HG02884 (cell line): ENCODE data around the gene LMF1.
"Not testable (repeated sequence)": the region's sequence is repeated elsewhere in the genome, so short reads cannot be mapped to it uniquely, and the experiment has no call there.

Experiments used
- ATAC-seq: cut with Tn5 transposase; IDR thresholded peaks from one replicate; pipeline ENCODE4 v1.9.1; 2021; ENCODE audit warnings: mild to moderate bottlenecking, moderate library complexity; ENCODE audit not compliant: unreplicated experiment

LMF1 gene

DNA sequence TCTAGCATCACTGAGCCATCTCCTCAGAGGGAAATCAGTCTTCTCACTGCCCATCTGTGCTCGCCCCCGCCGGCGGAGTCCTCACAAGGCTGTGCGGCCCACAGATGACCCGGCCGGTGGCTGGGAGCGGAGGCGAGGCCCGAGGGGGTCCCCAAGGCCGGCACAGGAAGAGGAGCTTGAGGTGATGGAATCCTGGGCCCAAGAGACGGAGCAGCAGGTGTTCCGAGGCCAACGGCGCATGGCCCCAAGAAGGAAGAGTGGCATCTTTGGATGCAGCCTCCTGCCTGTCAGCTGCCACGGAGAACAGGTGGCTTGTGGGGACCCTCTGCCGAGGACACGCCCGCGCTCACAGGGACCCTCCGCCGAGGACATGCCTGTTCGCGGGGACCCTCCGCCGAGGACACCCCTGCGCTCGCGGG, 97.5 kb downstream of the LMF1 start:
- no peak for ATAC-seq

DNA sequence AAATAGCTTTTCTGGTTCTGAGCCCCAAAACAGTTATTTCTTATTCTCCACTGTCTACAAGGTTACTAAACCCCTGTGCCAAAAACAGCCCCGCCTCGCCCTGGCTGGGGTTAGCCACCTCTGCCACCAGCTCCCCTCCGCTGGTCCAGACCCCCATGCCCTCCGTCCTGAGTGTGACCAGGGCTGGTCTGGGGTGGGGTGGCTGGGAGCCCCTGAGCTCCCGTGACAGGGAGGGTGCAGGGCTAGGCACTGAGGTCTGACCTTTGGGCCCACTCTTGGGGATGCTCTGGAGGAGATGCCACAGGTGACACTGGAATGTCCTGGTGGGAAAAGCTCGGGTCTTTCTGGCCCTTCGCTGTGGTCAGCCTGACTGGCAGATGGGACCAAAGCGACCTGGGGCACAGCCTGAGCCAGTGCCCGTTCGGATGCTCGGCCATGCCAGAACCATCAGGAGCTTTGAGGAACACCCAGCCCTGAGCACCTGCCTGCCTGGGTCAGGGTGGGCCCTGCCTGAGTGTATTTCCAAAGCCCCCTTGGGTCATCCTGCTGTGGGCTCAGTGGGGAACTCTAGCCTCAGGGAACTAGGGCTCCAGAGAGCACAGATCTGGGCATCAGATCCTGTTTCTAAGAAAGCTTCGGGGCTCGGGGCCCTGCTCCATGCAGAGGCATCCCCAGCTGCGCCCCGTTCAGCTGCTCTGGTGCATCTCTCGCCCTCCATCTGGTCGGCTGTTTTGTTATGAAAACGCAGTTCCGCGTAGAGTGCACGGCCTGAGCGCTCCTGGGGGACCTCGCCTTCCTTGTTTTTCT, 98.1 kb downstream of the LMF1 start:
- no peak for ATAC-seq

DNA sequence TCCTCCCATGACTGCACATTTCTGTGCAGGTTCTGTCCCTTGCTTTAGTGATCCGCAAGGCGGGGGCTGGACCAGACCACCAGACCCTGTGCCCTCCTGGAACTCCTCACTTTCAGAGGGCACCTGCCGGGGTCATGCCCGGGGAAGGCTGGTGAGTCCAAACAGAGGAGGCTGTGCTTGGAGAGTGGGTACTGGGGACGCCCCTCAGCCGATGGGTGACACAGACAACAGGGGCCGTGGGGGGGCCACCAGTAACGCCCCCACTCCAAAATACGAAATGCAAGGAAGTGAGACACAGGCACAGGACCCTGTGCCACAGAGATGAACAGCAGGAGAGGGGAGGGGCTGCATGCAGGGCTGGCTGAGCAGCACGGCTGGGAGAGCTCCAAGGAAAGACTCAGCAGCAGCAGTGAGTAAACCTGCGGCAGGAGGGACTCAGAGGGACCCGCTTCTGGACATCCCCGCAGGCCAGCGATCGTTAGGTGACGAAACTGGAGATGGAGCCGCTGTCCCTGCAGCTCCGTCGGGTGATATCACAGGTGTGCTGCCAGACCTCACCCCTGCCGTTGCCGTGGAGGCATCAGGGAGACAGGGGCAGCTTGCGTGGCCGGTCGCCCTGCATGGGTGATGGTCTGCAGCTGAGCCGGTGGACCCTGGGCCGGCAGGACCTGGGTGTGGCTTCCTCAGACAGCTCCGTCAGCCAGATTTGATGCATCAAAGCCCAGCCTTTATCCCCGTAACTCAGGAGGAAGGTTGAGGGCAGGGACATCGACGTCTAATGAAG, 99.0 kb downstream of the LMF1 start:
- no peak for ATAC-seq

DNA sequence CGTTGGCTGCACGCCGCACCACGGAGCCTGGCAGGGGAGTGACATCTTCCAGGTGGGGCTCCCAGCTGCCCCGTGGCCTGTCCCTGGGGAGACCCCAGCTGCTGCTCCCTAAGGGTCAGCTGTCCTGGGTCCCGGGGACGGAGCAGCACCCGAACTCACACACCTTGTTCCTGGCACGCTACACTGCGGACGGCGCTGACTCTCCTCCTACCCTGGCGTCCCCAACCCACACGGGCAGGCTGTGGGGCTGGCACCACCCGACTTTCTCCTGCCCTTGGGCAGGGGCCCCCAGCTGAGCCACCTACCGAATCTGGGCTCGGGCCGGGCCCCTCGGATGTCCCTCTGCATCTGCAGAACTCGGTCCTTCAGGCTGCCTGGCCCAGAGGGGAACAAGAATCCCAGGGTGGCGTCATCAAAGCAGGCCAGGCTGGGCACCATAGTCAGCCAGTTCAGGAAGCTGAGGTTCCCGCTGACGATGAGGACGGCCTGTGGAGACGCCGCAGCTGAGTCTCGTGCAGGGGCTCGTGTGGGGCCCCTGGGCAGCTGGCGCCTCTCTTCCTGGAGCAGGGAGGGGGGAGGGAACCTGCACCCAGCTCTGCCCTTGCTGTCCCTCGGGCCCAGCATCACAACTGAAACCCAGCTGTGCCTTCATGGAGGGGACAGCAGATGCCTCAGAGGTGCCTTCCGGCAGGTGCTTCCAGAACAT, 99.8 kb downstream of the LMF1 start:
- ATAC-seq: no peak

DNA sequence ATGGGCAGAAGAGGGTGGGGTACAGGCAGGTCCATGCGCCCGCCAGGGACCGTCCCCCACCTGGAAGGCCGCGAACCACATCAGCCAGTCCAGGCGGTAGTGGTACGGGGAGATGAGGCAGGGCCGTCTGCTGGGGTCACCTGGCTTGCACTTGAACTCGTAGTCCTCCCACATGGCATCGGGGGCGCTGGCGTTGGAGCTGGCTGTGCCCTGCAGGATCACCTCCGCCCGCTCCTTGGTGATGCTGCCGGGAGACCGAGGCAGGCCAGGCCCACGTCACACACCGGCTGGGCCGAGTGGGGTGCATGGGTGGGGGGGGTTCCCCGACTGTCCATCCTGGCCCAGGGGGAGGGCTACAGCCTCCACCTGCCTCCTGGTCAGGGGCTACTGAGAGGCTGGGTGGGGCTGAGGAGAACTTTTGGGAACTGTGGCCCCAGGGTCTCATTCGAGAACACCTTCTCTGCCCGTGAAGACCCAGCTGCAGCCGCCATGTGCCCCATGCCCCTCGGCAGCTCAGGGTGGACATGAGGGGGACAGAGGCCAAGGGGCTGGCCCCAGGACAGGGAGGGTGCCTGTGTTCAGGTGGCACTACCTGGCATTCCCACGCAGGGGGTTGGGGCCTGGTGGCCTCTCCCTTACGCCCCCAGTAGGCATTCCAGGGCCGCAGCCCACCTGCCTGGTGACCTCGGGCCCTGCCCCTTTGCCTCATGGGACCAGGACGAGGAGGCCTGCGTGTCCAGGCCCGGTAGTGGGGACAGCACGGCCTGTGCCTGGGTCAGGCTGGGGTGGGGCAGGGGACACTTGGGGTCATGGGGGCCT, 100.8 kb downstream of the LMF1 start:
- ATAC-seq: no peak

DNA sequence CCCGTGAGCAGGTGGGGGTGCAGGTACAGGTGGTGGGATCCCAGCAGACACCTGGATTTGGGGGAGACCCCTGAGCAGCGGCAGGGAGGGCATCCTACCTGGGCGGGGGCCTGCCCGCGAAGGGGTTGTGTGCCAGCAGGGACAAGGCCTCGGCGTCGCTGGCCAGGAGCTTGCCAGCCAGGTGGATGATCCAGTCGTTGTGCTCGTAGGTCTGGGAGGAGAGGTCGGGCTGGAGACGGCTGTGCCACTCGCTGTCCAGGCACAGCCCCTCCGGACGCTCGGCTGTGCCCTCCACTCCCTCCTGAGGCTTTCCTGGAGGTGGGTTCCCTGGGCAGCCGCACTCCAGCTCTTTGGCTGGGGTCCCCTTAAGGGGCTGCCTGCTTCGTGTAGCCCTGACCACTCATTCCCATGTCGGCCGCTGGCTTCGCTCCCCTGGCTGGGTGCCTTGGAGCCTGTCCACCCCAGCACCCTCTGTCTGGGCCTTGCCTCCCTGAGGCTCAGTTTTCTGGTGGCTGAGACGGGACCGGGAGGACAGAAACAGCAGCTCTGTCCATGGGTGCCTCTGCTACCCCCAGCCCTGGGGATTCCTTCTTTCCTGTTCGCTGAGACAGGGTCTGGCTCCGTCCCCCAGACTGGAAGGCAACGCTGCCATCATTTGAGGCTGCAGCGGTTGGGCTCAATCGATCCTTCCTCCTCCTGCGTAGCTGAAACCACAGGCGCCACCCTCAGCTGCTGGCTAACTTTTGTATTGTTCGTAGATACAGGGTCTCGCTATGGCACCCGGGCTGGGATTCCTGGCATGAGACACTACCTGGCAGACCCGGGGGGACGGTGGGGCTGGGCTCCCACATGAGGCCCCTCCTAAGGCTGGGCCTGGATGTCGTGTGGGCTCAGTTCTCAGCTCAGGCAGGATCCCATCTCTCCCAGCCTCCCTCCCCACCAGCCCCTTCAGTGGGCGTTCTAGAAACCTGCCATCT, 101.7 kb downstream of the LMF1 start:
- ATAC-seq: no peak

DNA sequence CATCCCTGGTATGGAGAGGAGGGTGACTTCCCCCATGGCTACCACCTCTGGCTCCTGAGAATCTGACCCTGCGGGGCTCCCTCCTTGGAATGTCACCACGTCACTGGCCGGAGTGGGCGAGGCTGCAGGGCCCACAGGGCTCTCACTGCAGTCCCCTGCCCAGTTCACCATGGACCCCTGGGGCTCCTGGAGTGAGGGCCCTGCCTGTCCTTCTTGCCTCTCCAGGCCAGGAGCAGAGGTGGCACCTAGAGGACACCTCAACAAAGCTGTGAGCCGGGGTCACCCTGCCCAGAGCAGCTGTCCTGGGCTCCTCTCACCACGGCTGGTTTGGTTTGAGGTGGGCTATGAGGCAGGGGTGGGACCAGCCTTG, 102.4 kb downstream of the LMF1 start:
- ATAC-seq: no peak

DNA sequence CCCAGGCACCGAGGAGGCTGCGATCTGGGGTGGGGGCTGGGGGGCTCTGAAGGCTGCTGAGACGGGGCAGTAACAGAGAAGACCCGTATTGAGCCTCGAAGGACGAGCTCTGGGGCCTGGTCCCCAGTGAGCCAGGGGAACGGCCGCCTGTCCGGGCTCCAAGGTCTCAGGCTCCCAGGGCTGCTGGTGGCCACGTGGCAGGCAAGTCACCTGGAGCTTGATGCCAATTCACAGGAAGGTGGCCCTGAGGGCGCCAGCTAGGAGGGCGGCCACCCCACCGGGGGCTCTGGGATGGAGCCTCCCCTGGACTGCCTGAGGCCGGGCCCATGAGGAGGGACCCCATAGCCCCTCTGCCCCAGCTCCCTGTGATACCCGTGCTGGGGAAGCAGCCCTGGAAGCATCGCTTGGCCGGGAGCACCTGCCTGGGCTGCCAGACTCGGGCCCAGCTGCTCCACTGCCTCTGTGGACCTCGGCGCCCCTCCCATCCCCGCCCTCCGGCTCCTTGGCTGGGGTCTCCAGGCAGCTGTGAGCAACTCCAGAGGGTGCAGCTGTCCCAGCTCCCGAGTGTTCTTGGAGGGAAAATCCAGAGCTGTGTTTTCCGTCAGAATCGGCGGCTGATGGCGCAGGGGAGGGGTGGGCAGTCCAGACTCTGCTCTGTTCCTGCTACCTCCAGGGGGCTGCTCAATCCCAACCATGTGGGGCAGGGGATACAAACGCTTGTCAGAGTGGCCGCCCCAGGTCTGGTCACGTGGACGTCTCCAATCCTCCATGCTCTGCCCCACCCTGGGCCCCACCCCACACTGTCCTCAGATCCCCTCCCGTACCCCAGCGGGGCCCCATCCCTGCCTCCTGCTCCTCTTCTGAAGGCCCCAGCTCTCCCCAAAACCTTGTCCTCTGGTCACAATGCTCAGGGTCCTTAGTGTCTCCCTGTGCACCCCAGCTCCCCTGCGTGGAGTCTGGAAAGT, 103.1 kb downstream of the LMF1 start:
- no peak for ATAC-seq

DNA sequence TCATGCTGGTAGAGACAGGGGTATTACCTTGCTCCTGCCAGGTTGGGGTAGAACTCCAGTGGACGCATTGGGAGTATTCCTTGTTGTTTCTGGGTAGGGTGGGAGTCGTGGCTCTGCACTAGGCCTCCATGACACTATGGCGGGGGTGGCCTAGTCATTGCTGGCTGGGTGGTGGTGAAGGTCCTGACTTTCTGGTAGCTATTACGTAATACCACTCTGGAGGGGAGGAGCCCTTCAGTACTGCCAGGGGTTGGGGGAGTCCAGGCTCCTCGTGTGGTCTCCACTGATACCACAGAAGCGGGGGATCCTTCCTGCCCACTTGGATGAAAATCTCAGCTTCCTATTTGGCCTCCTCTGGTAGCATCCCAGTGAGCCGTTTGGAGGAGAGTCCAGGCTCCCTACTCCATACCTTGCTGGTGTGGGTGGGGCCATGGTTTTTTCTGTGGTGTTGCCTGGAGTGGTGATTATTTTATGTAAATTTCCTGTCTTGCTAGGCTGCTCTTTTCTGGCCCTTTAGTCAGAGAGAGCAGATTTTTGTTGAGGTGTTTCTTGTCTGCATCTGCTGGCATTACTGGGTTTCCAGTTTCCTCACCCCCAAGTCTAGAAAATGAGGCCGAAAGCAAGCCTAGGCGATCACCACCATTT, 104.4 kb downstream of the LMF1 start:
- ATAC-seq: no peak

DNA sequence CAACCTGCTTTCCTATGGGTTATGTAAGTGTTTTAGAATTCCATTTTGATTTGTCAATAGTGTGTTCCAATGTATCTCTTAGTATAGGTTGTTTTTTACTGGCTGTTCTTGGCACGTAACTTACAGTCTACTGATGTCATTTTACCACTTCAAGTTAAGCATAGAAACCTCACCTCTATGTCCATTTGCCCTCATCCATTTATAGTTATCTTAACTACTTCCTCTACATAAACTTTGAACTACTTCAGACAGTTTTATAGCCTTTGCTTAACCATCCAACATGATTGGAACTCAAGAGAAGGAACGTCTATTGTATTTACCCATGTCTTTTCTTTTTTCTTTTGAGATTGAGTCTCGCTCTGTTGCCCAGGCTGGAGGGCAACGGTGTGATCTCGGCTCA, 105.8 kb downstream of the LMF1 start:
- no peak for ATAC-seq

DNA sequence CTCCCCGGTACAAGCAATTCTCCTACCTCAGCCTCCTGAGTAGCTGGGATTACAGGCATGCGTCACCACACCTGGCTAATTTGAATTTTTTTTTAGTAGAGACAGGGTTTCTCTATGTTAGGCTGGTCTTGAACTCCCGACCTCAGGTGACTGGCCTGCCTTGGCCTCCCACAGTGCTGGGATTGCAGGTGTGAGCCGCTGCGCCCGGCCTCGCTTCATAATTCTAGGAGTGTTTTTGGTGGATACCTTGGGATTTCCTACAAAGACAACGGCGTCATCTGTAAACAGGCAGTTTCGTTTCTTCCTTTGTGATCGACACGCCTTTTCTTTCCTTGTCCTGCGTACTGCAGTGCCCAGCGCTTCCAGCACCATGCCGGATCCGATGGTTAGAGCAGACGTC, 109.3 kb downstream of the LMF1 start:
- no peak for ATAC-seq

DNA sequence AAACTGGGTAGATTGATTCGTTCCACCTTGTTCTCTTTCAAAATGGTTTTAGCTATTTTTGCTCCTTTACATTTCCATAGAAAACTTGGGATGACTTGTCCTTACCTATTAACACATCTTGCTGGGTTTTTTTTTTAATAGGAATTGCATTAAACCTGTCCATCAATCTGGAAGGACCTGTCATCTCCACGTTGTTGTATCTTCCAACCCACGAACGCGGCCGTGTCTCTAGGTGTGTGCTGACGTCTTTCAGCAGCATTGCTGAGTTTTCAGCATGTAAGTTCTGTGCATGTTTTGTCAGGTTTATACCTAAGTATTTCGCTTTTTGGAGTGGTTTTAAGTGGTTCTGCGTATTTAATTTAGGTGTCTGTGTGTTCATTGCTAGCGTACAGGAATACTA, 109.9 kb downstream of the LMF1 start:
- no peak for ATAC-seq

DNA sequence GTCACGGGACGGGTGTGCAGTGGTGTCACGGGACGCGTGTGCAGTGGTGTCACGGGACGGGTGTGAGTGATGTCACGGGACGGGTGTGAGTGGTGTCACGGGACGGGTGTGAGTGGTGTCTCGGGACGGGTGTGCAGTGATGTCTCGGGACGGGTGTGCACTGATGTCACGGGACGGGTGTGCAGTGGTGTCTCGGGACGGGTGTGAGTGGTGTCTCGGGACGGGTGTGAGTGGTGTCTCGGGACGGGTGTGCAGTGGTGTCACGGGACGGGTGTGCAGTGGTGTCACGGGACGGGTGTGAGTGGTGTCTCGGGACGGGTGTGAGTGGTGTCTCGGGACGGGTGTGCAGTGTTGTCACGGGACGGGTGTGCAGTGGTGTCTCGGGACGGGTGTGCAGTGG, 111.8 kb downstream of the LMF1 start:
- not testable (repeated sequence) for ATAC-seq

DNA sequence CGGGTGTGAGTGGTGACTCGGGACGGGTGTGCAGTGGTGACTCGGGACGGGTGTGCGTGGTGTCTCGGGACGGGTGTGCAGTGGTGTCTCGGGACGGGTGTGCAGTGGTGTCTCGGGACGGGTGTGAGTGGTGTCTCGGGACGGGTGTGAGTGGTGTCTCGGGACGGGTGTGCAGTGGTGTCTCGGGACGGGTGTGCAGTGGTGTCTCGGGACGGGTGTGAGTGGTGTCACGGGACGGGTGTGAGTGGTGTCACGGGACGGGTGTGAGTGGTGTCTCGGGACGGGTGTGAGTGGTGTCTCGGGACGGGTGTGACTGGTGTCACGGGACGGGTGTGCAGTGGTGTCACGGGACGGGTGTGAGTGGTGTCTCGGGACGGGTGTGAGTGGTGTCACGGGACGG, 112.3 kb downstream of the LMF1 start:
- not testable (repeated sequence) for ATAC-seq

DNA sequence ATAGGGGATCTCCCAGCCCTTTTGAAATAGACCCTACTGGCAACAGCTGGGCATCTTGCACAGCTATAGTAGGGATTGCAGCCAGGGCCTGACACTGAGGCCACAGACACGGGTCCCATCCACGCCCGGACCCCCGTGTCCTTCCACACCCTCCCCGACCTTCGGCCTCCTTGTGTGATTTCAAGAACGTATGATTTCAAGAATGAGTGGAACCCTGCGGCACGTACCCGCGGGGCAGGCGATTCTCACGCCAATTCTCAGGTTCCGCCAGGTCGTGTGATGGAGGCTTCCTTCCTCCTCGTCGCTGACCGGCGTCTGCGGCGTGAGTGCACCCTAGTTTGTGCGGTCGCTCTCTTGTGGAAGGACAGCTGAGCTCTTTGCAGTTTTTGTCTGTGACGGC, 114.0 kb downstream of the LMF1 start:
- no peak for ATAC-seq

DNA sequence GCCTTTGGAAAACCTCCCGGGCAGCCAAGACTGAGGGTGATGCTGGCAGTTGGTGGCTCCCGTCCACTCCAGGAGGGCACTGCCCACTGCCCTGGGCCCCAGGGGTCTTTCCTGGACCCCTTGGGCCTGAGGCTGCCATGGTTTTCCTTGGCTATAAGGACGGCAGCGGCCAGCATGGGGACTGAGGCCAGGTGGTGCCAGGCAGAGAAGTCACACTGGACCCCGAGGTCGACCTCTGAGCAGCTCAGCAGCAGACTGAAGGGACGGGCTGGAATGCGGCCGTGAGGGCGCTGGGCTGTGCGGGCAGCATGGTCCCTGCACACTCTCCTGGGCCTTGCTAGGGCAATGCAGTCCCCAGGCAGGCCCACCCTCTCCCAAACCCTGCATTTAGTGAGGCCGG, 114.7 kb downstream of the LMF1 start:
- ATAC-seq: no peak

DNA sequence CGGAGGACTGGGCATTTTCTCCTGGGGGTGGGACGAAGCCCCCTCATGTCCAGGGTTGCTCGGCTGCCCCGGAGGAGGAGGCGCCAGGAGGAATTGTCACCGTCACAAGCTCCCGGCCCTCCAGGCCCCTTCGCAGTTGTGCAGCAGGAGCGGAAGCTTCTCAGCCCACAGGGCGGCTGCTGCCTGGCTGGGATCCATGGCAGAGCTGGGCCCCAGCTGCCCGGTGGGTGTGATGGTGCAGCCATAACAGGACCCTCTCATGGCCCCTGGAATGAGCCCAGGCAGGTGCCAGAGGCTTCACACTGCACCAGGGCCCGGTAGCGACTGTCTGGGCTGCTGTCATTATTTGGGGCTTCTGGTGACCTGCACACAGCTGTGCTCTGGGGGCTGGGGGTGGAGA, 115.3 kb downstream of the LMF1 start:
- no peak for ATAC-seq

DNA sequence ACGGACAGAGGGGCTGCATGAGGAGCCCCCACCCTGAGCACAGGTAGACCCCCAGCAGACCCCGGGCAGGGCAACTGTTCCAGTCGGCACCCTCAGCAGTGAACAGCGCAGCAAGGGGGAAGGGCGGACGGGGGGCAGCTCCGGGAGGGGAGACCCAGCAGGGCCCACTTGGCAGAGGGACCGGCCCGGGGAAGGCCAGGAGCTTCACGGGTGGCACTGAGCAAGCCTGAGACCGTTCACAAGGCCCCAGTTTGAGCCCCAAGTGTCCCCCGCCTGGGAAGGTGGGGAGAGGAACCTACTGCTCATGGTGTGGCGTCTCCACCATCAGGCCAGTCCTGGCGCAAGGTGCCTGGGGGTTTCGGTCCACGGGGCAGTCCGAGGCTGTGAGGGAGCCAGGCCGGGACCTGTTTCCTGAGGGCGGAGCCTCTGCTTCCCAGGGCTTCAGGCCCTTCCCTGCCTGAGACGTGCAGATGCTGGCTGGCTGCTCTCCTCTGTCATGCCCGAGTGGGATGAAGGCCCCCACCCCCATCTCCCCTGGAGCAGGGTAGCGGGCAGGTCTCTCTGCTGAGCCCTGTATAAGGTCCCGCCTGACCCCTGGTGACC, 115.9 kb downstream of the LMF1 start:
- no peak for ATAC-seq
